ENCODE results near the gene B4GALT6.
A peak's percentile ranks its signal among the peaks of the same experiment; 100 is the strongest.
"Not testable (repeated sequence)": the region's sequence is repeated elsewhere in the genome, so short reads cannot be mapped to it uniquely, and the experiment has no call there.

B4GALT6 gene, protein sequence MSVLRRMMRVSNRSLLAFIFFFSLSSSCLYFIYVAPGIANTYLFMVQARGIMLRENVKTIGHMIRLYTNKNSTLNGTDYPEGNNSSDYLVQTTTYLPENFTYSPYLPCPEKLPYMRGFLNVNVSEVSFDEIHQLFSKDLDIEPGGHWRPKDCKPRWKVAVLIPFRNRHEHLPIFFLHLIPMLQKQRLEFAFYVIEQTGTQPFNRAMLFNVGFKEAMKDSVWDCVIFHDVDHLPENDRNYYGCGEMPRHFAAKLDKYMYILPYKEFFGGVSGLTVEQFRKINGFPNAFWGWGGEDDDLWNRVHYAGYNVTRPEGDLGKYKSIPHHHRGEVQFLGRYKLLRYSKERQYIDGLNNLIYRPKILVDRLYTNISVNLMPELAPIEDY

DNA sequence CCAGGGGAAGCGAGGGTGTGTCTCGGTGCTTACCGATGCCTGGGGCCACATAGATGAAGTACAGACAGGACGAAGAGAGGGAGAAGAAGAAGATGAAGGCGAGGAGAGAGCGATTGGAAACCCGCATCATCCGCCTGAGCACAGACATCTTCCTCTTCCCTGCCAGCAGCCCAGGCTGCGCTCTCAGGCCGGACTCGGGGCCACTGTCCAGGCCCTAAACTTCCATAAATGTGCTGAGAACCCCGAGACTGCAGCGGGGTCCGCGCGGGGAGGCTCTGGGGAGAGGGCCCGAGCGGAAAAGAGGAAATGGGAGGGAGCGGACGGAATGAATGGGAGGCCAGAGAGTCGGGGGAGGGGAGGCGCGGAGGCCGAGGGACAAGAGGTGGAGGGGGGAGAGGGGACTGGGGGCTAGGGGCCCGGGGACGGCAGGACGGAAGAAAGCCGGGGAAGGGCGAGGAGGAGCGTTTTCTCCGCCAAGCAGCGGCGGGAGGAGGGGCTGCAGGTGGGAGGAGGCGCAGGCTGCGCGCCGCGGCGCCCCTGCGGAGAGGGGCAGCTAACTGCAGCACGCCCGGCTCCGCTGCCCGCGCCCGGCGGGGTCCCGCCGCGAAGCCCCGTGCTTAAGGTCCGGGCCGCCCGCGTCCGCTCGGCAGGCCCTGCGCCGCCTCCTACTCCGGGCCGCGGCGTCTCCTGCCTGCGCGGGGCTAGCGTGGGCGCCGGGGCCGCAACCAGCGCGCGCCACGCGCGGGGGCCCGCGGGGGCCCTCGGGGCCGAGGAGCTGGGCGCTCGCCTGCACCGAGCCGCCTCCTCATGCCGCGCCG lies at the start of gene B4GALT6:
Gene B4GALT6 (minus strand): TSS at position 303 of the 818 bp plus-strand sequence. CDS start 155 bp downstream, at position 148.
- peak; percentile 52 for DNase-seq (ENCODE audit: low spot score)

DNA sequence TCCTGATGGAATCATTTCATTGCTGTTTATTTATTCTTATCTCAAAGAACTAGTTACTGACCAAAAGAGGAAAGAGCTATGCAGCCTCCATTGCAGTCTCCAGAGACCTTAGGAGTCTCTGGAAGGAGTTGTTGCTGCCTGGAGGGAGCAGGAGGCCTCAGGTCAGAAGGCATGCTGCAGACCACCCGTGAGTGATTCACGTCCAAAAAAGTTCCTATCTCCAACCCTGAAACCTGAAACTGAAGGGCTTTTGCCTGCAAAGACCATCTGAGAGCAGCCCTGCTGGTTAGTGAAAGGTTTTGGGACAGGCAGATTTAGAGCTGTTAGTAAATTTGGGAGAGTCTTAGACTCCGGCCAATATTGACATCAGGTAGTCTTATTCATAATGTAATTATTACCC lies 47.2 kb upstream of the B4GALT6 start:
- DNase-seq (ENCODE audit: low spot score), result no peak

DNA sequence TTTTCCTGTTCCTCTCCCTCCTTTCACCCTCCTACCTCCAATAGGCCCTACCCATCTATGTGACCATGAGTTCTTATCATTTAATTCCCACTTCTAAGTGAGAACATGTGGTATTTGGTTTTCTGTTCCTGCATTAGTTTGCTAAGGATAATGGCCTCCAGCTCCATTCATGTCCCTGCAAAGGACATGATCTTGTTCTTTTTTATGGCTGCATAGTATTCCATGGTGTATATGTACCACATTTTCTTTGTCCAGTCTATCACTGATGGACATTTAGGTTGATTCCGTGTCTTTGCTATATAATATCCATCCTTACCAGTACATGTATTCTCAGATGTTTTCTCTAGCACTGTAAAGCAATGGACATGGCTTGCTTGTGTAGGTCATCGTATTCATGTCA lies 44.8 kb upstream of the B4GALT6 start:
- not testable (repeated sequence) for DNase-seq (ENCODE audit: low spot score)

DNA sequence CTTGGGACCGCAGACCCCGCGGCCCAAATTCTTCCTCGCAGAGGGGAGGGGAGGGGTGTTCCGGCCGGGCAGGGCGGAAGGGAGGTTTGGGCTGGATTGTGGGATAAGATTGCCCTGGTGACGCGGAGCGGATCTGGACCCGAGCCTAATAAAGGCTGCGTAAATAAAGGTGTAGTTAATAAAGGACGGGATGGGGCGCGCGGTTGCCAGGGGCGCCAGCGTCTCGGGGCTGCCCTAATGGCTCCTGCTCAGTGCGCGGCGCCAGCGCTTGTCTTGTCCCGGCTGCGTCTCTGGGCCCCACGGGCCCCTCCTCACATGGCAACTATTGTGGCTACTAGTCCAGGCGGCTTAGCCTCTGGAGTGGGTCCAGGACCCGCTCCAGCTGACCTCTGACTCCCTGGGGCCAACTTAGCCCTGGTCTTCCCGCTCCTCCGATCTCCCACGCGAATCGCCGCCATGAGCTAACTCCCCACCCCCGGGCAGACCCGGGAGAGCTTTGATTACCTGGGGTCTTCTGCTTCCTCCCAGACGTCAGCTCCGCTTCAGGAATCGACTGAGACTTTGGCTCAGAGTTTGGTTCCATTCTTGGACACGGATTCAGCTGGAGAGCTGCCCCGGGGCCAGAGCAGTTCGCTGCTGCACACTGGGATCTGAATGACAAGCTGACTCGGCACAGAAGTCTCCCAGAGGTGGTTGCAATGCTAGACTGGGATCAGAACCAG lies 39.8 kb upstream of the B4GALT6 start:
- DNase-seq (ENCODE audit: low spot score), result no peak

DNA sequence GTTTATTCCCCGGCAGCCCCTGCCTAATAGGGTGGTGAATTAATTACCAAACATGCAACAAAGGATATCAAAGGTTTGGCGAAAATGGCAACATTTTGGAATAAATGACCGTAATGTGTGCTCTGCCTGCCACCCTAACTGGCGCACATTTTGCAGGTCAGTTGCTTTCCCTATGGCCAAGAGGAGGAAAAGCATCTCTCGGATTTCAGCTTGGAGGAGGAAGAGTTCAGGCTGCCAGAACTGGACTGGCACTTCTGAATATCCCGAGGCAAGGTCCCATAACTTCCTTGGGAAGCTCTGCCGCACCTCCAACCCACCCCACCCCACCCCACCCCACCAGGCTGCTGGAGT lies 39.2 kb upstream of the B4GALT6 start:
- DNase-seq (ENCODE audit: low spot score), result no peak

DNA sequence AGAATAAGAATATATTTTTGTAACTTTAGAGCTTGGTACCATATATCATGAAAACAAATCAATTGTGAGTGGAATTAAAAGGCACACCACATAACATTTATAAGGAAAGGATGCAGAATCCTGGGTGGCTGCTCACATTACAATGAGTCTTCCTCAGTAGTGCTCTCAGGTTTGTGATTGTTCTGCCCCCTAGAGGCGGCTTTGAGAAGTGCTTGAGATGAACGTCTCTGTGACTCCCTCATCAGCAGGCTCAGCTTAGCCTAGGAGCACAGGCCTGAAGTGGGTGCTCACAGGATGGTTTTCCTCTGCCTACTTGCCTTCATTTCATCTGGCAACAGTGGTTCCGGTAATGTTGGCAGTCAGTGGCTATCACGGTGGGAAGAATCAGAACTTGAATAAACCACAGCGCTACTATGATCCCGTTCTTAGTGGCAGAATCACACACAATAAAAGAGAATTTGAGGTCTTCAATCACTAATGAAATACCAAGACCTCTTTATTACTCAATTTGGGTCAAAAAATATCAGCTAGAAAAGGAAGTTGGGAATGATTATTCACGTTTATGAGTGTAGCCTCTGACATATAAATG lies 38.1 kb upstream of the B4GALT6 start:
- DNase-seq (ENCODE audit: low spot score), result peak; percentile 86

DNA sequence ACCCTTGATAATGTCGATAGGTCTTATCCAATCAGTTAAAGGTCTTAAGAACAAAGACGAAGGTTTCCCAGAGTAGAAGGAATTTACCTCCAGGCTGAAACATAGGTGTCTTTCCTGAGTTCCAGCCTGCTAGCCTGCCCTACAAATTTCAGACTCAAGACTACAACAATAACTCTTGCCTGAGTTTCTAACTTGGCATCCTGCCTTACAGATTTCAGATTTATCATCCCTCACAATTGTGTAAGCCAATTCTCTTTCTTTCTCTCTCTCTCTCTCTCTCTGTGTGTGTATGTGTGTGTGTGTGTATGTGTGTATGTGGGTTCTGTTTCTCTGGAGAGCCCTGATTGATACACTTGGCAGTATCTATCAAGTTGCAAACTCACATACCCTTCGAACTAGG lies 37.2 kb upstream of the B4GALT6 start:
- DNase-seq (ENCODE audit: low spot score), result no peak

DNA sequence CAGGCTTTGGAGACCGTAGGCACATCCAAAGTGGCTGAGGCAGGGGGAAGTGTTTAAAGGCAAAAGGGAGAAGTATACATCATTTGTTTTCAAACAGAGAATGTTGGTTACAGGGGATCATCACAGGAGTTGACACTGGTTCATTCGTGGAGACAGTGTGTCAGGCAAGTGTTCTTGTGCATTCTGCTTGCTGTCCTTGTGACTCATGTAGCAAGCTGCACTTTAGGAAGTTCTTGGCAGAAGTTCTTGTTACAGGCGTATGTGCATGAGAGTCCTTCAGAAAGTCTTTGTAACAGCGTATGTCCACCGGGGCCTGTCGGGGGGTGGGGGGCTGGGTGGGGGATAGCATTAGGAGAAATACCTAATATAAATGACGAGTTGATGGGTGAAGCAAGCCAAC lies 36.5 kb upstream of the B4GALT6 start:
- no peak for DNase-seq (ENCODE audit: low spot score)

DNA sequence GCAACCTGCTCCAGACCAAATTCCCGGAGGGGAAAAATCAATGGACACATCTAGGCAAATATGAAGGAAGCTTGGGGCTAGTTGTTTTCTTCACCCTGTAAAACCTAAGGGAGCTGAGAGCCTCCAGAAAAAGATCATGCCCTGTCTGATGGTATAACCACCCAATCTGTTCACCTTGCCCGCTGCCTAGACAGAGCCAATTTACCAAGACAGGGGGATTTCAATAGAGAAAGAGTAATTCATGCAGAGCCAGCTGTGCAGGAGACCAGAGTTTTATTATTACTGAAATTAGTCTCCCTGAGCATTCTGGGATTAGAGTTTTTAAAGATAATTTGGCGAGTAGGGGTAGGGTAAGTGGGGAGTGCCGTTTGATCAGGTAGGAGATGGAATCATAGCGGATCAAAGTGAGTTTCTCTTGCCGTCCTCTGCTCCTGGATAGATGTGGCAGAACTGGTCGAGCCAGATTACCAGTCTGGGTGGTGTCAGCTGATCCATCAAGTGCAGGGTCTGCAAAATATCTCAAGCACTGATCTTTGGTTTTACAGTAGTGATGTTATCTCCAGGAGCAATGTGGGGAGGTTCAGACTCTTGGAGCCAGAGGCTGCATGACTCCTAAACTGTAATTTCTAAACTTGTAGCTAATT lies 35.1 kb upstream of the B4GALT6 start:
- DNase-seq (ENCODE audit: low spot score), result no peak

DNA sequence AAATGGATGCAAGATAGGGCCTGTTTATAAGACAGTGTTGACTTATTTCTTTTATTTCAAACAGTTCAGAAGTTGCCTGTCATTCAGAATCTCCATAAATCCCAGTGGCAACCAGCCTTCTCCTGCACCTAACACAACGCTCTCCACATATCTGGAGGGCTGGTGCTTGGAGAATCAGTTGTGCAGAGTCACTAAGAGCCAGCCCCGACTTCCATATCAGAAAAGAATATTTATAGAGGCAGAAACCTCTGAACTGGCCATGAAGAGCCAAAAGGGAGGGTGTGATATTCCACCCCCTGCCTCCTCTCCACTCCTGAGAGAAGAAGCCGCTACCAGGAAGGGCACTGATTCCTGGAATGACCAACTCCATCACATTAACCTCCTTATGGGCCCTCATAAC lies 34.0 kb upstream of the B4GALT6 start:
- no peak for DNase-seq (ENCODE audit: low spot score)

DNA sequence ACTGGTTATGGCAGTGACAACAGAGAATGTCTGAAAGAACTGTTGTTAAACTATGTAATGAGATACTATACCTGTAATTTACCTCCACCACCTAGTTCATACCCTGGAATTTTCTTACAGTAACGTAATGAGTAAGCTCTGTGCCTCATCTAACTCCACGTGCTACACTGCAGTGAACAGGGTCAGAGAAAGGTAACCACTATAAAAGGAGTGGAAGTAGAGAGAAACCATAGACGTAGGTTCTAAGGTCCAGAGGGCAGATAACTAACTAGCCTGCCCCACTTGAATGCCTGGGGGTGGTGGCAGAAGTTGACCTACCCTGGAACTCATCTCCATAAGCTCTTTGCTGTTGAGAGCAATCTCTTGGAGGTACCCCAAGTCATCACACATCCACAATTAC lies 32.0 kb upstream of the B4GALT6 start:
- no peak for DNase-seq (ENCODE audit: low spot score)

DNA sequence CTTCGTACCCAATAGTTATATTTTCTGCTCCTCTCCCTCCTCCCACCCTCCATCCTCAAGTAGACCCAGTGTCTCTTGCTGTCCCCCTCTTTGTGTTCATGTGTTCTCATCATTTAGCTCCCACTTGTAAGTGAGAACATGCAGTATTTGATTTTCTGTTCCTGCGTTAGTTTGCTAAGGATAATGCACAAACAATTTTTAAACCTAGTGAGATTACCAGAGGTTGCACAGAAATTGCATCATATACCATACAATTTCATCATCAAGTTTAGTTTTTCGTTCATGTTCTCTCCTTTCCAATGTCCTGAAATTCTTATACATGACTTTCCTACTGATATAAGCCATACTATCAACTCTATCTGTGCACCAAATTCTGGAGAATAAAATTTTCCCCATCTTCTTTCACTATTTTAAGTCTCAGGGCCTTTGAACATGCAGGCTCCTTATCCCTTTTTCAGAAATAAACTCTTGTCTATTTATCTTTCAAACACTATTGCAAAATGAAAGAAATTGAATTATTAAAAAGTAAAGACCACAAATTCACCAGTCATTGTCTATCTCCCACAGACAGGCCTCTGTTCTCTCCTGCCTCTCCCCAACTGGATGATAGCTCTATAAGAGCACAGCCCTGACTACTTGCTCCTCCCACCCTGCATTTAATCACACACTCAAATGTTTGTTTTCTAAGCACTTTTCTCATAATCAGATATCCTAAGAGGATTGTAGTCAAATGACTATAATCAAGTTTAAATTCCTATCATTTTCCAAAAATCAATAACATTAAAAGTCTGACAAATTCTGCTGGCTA lies 27.2 kb upstream of the B4GALT6 start:
- no peak for DNase-seq (ENCODE audit: low spot score)

DNA sequence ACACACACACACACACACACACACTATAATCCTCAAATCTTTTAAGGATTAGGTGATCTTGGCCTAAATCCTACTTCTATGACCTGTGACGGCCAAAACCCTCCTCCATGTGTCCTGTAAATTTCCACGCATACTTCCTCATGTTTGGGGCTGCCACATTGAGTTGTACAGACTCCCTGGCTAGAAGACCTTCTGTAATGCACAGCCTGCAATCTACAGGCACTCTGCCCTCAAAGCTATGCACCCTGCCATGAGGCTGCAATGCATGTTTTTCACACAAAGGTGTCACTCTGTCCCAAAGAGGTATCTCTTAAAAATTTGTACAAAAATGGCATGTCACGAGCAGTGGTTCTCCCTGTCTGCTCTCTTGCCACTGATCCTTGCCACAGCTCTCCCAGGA lies 26.4 kb upstream of the B4GALT6 start:
- DNase-seq (ENCODE audit: low spot score), result peak; percentile 54

DNA sequence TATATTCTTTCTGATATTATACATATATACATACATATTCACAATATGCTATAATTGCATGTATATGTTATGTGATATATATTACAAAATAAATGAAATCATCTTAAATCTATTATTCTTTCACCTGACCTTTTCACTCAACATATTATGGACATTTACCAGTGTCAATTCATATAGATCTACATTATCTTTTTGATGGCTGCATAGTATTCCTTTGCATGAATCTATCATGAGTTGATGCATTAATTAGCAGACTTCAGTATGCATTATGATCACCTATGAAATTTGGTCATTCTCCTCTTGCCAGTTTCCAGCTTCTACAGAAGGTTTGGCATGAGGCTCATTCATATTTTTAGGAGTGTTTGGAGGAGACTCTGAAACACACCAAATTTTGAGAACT lies 23.4 kb upstream of the B4GALT6 start:
- DNase-seq (ENCODE audit: low spot score), result no peak

DNA sequence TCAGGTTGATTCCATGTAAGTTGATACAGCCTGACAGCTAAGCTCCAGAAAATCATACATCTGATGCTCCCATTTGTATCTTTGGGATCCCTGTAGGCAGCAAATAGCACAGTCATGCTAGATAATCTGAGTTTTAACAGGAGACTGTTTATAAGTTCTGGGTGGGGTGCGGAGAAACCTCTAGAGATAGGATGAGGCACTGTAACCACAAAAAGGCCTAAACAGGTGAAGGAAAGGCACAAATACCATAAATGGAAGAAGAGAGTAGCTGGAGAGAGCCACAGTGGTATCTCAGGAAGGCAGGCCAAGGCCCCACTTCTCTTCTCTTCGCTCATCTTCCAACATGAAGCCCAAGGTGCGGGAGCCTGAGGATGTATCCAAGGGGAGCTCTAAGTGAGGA lies 18.1 kb upstream of the B4GALT6 start:
- DNase-seq (ENCODE audit: low spot score), result no peak

DNA sequence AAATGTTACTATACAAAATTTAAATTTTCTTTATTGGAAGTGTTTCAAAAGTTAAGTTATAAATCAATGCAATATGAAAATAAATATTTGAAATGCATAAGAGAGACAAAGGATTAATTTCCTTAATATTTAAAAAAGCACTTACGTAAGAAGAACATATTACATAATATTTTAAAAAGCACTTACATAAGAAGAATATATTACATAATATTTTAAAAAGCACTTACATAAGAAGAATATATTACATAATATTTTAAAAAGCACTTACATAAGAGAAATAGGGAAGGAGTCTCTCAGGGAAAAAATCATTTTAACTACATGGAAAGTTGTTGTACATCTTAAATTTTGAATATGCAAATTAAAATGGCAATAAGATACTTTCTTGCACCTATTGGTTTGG lies 17.4 kb upstream of the B4GALT6 start:
- DNase-seq (ENCODE audit: low spot score), result no peak

DNA sequence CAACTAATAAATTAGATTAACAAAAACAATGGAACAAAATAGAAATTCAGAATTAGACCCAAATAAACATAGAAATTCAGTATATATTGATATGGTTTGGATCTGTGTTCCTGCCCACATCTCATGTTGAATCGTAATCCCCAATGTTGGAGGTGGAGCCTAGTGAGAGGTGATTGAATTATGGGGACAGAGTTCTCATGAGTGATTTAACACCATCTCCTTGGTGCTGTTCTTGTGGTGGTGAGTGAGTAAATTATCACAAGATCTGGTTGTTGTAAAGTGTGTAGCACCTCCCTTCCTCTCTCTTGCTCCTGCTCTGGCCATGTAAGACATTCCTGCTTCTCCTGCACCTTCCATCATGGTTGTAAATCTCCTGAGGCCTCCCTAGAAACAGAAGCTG lies 16.6 kb upstream of the B4GALT6 start:
- no peak for DNase-seq (ENCODE audit: low spot score)

DNA sequence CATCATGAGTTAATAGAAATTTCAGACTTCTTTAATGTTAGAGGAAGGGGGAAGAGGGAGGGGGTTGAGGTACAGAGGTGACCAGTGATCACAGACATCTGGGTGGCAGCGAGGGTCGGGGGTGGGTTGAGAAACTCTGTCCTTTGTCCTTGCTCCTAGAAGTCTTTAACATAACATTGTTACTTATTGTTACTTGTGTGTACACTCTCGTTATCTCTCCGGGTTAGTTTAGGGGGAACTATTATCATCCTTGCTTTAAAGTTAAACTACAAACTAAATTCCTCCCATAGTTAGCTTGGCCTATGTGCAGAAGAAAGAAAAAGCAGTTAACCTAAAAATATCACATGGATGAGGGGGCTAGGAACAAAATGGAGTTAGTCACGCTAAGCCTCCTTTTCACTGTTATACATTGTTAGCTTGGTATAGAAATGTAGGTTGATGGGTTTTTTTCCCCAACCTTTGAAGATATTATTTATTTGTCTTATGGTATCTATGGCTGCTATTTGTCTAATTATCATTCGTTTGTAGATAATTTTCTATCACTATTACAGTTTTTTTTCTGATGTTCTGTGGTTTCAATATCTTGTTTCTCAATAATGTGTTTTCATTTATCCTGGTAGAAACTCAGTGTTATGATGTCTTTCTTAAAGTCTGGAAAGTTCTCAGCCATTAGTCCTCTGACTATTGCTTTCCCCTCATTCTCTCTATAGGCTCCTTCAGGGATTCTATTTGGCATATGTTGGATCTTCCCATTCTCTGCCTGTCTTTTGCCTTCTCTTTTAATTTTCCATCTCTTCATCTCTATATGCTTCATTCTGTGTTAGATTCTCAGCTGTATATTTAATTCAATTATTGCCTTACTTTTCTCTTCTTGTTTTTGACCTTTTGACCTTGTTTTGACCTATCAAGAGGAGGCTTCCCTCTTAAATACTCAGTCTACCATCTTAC lies 13.2 kb upstream of the B4GALT6 start:
- no peak for DNase-seq (ENCODE audit: low spot score)

DNA sequence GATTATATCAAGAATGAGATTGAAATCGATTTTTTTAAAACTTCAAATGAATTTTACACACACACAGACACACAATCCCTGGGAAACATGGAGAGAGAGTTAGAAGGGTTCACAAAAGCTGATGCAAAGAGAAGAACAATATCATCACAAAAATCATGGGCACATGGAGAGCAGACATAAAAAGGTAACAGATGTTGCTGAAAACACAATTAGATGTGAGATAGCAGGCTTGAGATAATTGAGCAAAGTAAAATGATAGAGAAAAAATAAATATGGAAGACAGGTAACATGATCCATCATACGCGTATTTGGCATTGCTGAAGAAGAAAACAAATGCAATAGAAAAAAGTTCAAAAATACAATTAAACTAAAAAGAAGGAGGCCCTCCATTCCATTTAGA lies 11.6 kb upstream of the B4GALT6 start:
- no peak for DNase-seq (ENCODE audit: low spot score)

DNA sequence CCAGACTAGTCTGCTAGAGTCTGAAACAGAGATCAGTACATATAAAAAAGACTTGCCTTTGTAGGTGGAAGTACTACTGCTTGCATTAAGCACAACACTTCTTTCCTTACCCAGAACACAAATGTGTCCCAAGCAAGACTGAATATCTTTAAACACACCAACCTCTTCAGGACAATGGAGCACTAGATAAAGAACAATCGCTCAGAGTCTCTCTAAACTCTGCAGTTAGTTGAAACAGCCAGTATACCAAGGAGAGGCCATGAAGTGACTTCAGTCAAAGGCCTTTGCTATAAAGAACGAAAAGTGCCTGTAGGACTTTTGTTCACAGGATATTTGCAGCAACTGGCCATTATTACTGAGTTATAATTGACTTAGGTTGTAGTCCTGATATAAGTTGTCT lies 9.9 kb upstream of the B4GALT6 start:
- DNase-seq (ENCODE audit: low spot score), result no peak
